ENCODE results near the gene ABHD11.
A peak's percentile ranks its signal among the peaks of the same experiment; 100 is the strongest.
"Not testable (repeated sequence)": the region's sequence is repeated elsewhere in the genome, so short reads cannot be mapped to it uniquely, and the experiment has no call there.

Gene ABHD11

GRCh38 chr7:73742753-73743641, 4.4 kb upstream of the ABHD11 start:
- DNase-seq: no peak

DNA sequence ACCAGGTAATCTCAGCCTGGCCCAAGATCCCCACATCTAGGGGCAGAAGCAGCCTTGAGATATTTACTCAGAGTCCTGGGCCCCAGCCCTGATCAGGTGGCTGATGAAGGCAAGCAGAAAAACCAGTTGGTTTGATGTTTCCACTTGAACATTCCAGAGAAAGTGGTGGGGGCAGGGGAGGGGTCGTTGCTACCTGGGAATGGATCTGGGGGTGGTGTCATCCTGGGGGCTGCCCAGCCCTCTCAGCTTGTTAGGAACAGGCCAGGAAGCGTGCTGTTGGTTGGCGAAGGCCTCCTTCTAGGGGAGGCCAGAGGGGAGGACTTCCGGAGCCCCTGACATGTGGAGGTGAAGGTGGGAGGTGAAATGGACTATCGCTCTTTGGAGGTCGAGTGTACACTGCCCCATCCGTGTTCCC, 3.7 kb upstream of the ABHD11 start:
- DNase-seq: no peak

GRCh38 chr7:73741600-73741999, 3.0 kb upstream of the ABHD11 start:
- no peak for DNase-seq

DNA sequence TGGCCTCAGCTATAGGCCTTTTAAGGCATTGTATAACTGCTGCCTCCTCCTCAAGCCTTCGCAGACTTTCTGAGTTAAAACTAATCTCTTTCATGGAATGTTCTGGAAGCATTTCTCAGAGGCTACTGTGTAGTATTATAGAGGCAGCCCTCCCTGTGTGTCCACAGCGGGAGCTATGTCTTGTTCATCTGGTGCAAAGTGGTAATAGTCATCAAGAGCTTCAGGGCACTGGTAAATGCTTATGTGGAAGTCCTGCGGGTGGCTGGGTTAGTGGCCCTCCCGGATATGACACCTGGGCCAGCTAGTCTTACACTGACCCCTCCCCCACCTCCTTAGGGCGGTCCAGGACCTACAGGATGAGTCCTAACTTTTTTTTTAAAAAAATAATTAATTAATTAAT, 2.2 kb upstream of the ABHD11 start:
- DNase-seq: no peak

DNA sequence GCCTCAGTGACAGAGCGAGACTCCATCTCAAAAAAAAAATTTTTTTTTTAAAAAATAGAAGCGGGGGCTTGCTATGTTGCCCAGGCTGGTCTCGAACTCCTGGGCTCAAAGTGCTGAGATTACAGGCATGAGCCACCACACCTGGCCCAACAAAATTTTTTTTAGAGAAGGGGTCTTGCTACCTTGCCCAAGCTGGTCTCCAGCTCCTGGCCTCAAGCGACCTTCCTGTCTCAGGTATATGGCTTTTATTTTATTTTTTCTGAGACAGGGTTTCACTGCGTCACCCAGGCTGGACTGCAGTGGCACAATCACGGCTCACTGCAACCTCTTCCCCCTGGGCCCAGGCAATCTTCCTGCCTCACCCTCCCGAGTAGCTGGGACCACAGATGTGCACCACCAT, 1.6 kb upstream of the ABHD11 start:
- no peak for DNase-seq

DNA sequence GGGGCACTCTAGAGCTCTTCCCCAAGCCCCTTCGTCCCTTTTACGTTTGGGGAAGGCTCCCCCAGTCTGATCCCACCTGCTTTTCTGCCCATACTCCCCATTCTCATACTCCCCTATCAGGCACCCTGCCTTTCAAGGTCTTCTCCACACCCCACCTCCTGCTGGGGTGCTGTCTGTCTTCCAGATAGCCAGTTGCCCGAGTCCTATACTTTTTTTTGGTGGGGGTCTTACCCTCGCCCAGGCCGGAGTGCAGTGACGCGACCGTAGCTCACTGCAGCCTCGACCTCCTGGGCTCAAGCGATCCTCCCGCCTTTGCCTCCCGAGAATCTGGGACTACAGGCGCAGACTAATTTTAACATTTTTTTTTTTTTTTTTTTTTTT, 775 bp upstream of the ABHD11 start:
- no peak for DNase-seq

GRCh38 chr7:73738220-73738611, 386 bp downstream of the ABHD11 start:
- peak; percentile 75 for DNase-seq

DNA sequence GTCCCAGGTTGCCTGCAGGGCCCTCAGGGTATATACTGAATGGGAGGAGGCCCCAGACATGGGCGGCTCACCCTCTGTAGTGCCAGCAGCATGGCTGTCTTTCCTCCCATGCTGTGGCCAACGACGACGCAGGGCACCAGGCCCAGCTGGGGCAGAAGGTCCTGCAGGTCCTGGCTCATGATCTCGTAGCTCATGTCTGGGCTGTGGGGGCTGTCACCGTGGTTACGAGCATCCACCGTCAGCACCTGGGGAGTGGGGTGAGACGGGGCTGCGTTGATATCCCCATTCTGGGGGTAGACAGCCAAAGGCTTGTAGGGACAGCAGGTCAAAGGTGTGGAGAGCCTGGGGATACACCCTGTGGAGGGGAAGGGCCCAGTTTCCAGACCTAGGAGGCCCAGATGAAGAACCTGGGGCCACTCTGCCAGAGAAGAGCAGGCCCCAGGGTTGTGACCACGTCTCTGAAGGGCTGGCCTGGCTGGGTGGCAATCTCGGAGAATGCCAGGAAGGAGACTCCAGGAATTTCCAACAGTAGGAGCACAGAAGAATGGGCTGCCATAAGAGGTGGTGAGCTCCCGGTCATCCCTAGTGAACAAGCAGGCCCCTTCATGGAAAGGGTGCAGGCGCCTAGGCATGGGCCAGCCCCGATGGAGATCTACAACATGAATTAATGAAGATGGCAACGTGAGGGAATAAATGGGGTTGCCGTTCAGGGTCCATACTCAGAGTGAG, 947 bp downstream of the ABHD11 start:
- DNase-seq: no peak

DNA sequence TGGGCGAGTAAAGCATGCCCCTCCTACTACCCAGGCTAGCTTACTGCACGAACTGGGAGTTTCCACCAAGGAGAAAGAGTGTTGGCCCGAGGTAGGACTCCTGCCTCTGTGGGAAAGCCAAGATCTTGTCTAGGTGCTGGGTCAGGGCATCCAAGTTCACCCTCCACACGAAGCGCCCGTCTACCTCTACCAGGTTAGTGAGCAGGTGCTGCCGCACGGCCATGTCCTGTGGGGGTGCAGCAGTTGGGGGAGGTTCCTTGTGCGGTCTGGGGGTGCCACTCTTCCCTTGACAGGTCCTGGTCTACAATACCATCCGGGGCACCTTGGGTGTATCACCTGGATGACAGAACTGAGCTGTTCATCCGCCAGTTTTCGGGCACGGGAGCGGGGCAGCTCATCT, 1.7 kb downstream of the ABHD11 start:
- no peak for DNase-seq

- DNase-seq: no peak
These were observed 3.1 kb downstream of the ABHD11 start for GRCh38 chr7:73735528-73735905.

DNA sequence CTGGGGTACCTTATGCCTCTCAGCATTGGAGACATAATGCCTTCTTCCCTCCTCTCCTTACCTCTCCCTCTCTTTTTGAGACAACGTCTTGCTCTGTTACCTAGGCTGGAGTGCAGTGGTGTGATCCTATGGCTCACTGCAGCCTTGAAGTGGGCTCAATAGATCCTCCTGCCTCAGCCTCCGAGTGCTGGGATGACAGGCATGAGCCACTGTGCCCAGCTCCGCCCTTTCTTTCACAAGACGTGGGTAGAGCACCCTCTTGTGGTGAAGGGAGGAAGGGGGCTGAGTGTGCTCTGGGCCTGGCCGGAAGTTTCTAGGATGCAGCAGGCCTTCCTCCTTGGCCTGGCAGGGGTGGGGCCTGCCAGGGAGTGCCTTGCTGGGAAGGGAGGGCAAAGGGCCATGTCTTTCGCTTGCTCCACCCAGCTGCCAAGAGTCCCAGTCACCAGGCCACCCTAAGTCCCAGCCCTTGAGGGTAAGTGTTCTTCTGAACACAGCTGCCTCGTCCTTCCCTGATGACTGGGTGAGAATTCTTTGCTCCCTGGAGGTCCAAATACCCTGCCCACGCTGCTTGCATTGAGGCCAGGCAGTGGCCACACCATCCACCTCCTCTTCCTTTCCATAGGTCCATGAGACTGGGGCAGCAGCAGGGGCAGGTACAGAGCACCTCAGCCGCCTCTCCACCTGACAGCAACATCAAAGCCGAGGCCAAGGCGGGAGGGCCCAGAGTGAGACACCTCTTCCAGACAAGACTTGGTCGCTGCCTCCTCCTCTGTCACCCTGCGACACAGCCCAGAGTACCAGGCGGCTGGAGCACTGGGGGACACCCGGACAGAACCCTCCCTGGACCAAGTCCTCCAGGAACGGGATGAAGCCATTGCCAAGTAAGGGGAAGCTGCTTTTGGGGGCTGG, 3.7 kb downstream of the ABHD11 start:
- DNase-seq: peak; percentile 61

DNA sequence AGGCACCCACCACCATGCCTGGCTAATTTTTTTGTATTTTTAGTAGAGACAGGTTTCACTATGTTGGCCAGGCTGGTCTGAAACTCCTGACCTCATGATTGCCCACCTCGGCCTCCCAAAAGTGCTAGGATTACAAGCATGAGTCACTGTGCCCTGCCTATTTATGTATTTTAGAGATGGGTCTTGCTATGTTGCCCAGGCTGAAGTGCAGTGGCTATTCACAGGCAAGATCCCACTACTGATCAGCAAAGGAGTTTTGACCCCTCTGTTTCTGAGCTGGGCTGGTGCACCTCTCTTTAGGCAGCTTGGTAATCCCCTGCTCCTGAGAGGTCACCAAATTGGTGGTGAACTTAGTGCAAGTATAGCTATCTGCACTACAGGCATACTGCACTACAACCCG, 6.2 kb downstream of the ABHD11 start:
- no peak for DNase-seq

GRCh38 chr7:73730485-73730884, 8.1 kb downstream of the ABHD11 start:
- no peak for DNase-seq

- DNase-seq: no peak
These were observed 10.1 kb downstream of the ABHD11 start for GRCh38 chr7:73728551-73728950.

- DNase-seq: no peak
These were observed 10.7 kb downstream of the ABHD11 start for GRCh38 chr7:73727952-73728351.

DNA sequence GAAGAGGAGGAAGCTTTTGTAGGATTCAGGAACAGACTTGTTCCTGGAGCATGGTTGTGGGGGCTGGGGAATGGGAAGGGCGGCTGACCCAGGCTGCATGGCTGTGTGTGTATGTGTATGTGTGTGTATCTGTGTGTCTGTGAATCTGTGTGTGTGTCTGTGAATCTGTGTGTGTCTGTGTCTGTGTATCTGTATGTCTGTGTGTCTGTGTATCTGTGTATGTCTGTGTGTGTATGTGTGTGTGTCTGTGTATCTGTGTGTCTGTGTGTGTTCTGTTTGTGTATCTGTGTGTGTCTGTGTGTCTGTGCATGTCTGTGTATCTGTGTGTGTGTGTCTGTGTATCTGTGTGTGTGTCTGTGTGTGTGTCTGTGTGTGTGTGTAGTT, 12.5 kb downstream of the ABHD11 start:
- no peak for DNase-seq

- no peak for DNase-seq
These were observed 14.8 kb downstream of the ABHD11 start for GRCh38 chr7:73723813-73724212.

GRCh38 chr7:73722785-73723184, 15.8 kb downstream of the ABHD11 start:
- no peak for DNase-seq

- not testable (repeated sequence) for DNase-seq
These were observed 16.4 kb downstream of the ABHD11 start for GRCh38 chr7:73722182-73722581.

- DNase-seq: peak; percentile 82
These were observed 17.2 kb downstream of the ABHD11 start for GRCh38 chr7:73721377-73721817.

DNA sequence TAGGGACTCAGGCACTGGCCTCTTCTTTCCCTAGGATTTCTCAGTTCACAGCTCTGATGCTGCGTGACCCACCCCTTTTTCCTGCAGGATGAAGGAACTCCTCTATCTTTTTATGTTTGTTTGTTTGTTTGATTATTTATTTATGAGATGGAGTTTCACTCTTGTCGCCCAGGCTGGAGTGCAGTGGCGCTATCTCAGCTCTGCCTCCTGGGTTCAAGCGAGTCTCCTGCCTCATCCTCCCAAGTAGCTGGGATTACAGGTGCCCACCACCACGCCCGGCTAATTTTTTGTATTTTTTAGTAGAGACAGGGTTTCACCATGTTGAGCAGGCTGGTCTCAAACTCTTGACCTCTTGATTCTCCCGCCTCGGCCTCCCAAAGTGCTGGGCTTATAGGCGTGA, 18.2 kb downstream of the ABHD11 start:
- DNase-seq: not testable (repeated sequence)

DNA sequence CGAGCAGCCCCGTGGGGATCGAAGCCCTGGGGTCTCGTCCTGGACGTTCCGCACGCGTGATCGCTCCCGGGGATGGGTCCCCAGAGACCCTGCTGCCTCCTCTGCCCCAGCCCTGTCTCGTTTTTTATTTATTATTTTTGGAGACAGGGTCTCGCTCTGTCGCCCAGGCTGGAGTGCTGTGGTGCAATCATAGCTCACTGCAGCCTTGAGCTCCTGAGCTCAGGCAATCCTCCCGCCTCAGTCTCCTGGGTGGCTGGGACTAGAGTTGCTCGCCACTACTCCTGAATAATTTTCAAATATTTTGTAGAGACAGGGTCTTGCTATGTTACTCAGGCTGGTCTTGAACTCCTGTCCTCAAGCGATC, 18.8 kb downstream of the ABHD11 start:
- no peak for DNase-seq
